Transverse colon (tissue), 4 donors: Measurements from ENCODE around the gene GNG11. TPM values are rescaled to one million over a fixed set of nuclear protein-coding genes. Genes with fewer than 3 reads are reported as not detected.
"Not testable (repeated sequence)": the region's sequence is repeated elsewhere in the genome, so short reads cannot be mapped to it uniquely, and the experiment has no call there.

ENCODE experiments used
- DNase-seq: peaks from one replicate; pipeline ENCODE4 v3.0.0-alpha.2; 2019
- H3K27ac ChIP-seq, 4 donors: fragments of 200-600 bp; sonication (generic); 2 replicates each; pipeline ENCODE4 v1.5.1; 2016 to 2018; ENCODE audit warnings: inconsistent platforms in 4 of 4
- H3K27me3 ChIP-seq: fragments of 200-600 bp; sonication (generic); 2 replicates; pipeline ENCODE4 v1.5.1; 2017; ENCODE audit warnings: inconsistent platforms
- H3K36me3 ChIP-seq, 4 donors: fragments of 200-600 bp; sonication (generic); 2 replicates each; pipeline ENCODE4 v1.5.1; 2017 to 2019; ENCODE audit warnings: inconsistent platforms in 4 of 4
- H3K4me1 ChIP-seq, 4 donors: fragments of 200-600 bp; sonication (generic); 2 replicates each; pipeline ENCODE4 v1.5.1; 2017 to 2020; ENCODE audit warnings: inconsistent platforms in 4 of 4
- H3K4me3 ChIP-seq, 4 donors: fragments of 200-600 bp; sonication (generic); 1 replicate in 1 of 4; 2 replicates in 3 of 4; pipeline versions ENCODE4 v1.5.1 to v1.6.1; 2017 to 2019; ENCODE audit warnings: inconsistent platforms in 4 of 4
- H3K9me3 ChIP-seq, 2 donors: fragments of 200-600 bp; sonication (generic); 2 replicates each; pipeline ENCODE4 v1.5.1; 2017 to 2019; ENCODE audit warnings: inconsistent platforms in 2 of 2
- CTCF ChIP-seq, 5 experiments: fragments of 200-600 bp in 3 of 5; fragments of 450-650 bp in 2 of 5; sonication (generic) in 3 of 5; IDR thresholded peaks; 1 replicate in 2 of 5; 2 replicates in 3 of 5; pipeline ENCODE4 v1.5.1; 2016 to 2017; ENCODE audit warnings: antibody characterized with exemption in 5 of 5, inconsistent platforms in 3 of 5, mild to moderate bottlenecking in 2 of 5, moderate library complexity in 1 of 5
- EP300 ChIP-seq: sonication (generic); formaldehyde crosslinking; IDR thresholded peaks from one replicate; pipeline ENCODE4 v1.6.1; 2017; ENCODE audit warnings: antibody characterized with exemption, low read depth
- POLR2A ChIP-seq: fragments of 450-650 bp; IDR thresholded peaks from one replicate; pipeline ENCODE4 v1.6.1; 2016; ENCODE audit warnings: antibody characterized with exemption, mild to moderate bottlenecking, moderate library complexity
- POLR2AphosphoS5 ChIP-seq, 3 donors: sonication (generic); formaldehyde crosslinking; IDR thresholded peaks; one replicate each; pipeline ENCODE4 v1.6.1; 2016; ENCODE audit warnings: antibody characterized with exemption in 3 of 3
- WGBS, 2 donors: methylation state at CpG; one replicate each; pipeline ENCODE4 v1.1.5; 2018; ENCODE audit warnings: low coverage in 1 of 2; 5-methylcytosine and 5-hydroxymethylcytosine counted together
- in situ Hi-C, 4 donors: fragments of 200-750 bp; cut with MboI; loops; one replicate each; pipeline versions ENCODE4 v1.15.0 to v1.15.1; 2017; ENCODE audit warnings: low sequenced_read_pairs in 3 of 4, low pct_ligation_motif_present in 1 of 4, low pct_unique_long_range_greater_than_20kb in 1 of 4
- intact Hi-C: fragments of 100-400 bp; cut with DNase I; formaldehyde crosslinking; loops from one replicate; pipeline ENCODE4 v1.15.1; 2023; ENCODE audit warnings: low total_unique reads
- total RNA-seq, 4 donors: library from RNA; depleted of rRNA; stranded (reverse); fragments of >200 nt; gene quantifications; one replicate each; pipeline ENCODE4 v1.1.0, GENCODE V29; 2016

The GNG11 gene
- total RNA-seq, 4 donors from 2014 or later = 3.0 to 6.2 (median 4.7) TPM

- 37 to 39% methylated on average over 5 to 7 of the region's 7 CpGs for WGBS, 2 donors
- in situ Hi-C loops (no loop called here), intact Hi-C loops (no loop called here)
- H3K27me3 ChIP-seq = no peaks in the 10 kb centered on the region
- H3K36me3 ChIP-seq = no peaks in the 10 kb centered on the region
- TF ChIP-seq POLR2A (no peak), POLR2AphosphoS5 (IDR thresholded peaks at IDR 0.05) (no peak), CTCF (IDR thresholded peaks at IDR 0.05) (no peak), EP300 (no peak)
- H3K27ac ChIP-seq = peak overlapping the region in 3 of 4 donors; percentile 28 to 58 (median 54)
- H3K9me3 ChIP-seq = no peaks in the 10 kb centered on the region
- DNase-seq = no peak
- no peak overlapping the region for H3K4me3 ChIP-seq
- H3K4me1 ChIP-seq = peaks cover 0 to 2% (median 0%) of the 10 kb centered on the region in 4 donors
Measured at GRCh38 chr7:93914581-93915066, 6.9 kb upstream of the GNG11 start.

GRCh38 chr7:93915206-93915842 lies 6.2 kb upstream of the GNG11 start:
- in situ Hi-C loops, intact Hi-C loops, DNase-seq, H3K27me3 ChIP-seq, H3K9me3 ChIP-seq, H3K4me1 ChIP-seq, H3K4me3 ChIP-seq, H3K27ac ChIP-seq, H3K36me3 ChIP-seq: not testable (repeated sequence)
- 78 to 79% methylated on average over 3 of the region's 3 CpGs for WGBS, 2 donors

GRCh38 chr7:93915888-93916287 lies 5.6 kb upstream of the GNG11 start:
- H3K27ac ChIP-seq, H3K9me3 ChIP-seq, H3K27me3 ChIP-seq, H3K4me3 ChIP-seq, H3K4me1 ChIP-seq, DNase-seq, H3K36me3 ChIP-seq, in situ Hi-C loops, intact Hi-C loops: not testable (repeated sequence)

- 67 to 68% methylated on average over 4 of the region's 4 CpGs for WGBS, 2 donors
- H3K9me3 ChIP-seq, H3K27ac ChIP-seq, in situ Hi-C loops, H3K4me3 ChIP-seq, intact Hi-C loops, DNase-seq, H3K36me3 ChIP-seq, H3K27me3 ChIP-seq, H3K4me1 ChIP-seq: not testable (repeated sequence)
Measured at GRCh38 chr7:93916315-93916714, 5.2 kb upstream of the GNG11 start.

- in situ Hi-C loops = no loop called here
- no peak for DNase-seq
- Histone ChIP-seq H3K4me1 (peaks cover 0 to 23% (median 2%) of the 10 kb centered on the region in 4 donors), H3K27me3 (peaks cover 12% of the 10 kb centered on the region), H3K9me3 (no peaks in the 10 kb centered on the region), H3K4me3 (peak overlapping the region in 1 of 4 donors; percentile 70), H3K27ac (peak overlapping the region; percentile 80 to 89 (median 88)), H3K36me3 (no peaks in the 10 kb centered on the region)
- TF ChIP-seq POLR2A = no peak
- TF ChIP-seq POLR2AphosphoS5 (IDR thresholded peaks at IDR 0.05) = no peak
- TF ChIP-seq EP300 = no peak
- intact Hi-C loops = no loop called here
- 59 to 72% methylated on average over 6 of the region's 6 CpGs for WGBS, 2 donors
Measured at GRCh38 chr7:93920496-93921182, 896 bp upstream of the GNG11 start.

GRCh38 chr7:93921186-93921585 lies 349 bp upstream of the GNG11 start:
- no peak for TF ChIP-seq CTCF (IDR thresholded peaks at IDR 0.05)
- no peak for TF ChIP-seq POLR2AphosphoS5 (IDR thresholded peaks at IDR 0.05)
- TF ChIP-seq EP300 = no peak
- no peak for TF ChIP-seq POLR2A
- Histone ChIP-seq H3K27me3 (peaks cover 12% of the 10 kb centered on the region), H3K36me3 (no peaks in the 10 kb centered on the region), H3K4me3 (peak overlapping the region in 3 of 4 donors; percentile 38 to 70 (median 43)), H3K27ac (peak overlapping the region; percentile 80 to 89 (median 88)), H3K9me3 (no peaks in the 10 kb centered on the region), H3K4me1 (peaks cover 0 to 25% (median 2%) of the 10 kb centered on the region in 4 donors)
- intact Hi-C loops = no loop called here
- no peak for DNase-seq
- WGBS, 2 donors = 59 to 71% methylated on average over 6 to 8 of the region's 8 CpGs
- in situ Hi-C loops = no loop called here
